DMS79 (cell line): Measurements from ENCODE around the gene ABCG1.
A peak's percentile ranks its signal among the peaks of the same experiment; 100 is the strongest.

ENCODE experiments used
- DNase-seq: peaks from one replicate; lab custom pipeline; 2025; lab: John Stamatoyannopoulos, UW

The ABCG1 gene

DNA sequence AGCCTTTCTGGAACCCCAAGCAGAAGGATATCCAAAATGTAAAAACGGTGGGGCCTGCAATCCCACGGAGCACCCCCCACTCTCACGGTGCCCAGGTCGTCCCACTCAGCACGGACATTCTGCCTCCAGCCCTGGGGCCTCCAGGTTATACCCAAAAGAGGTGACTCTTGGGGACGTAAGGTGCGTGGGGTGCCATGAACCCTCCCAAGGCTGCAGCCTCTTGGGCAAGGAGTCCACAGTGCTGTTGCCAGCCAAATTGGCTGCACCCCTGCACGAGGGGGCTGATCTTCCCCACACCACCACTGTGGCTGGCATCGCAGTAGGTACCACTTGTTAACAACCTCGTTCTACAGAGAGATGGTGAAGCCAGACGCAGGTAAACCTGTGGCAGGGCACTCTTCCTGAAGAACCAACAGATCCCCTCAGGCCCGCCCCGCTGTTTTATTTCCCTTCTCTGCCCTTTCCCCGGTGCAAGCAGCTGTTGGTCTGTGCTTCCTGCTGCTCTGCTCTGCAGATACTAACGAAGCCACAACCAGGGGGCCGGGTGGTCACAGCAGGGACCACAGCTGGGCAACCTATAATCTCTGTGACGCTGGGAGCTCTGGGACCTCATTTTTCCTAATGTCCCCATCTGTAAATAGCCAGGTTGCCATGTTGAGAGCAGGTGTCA is 87.6 kb downstream of the ABCG1 start:
- DNase-seq, result no peak

DNA sequence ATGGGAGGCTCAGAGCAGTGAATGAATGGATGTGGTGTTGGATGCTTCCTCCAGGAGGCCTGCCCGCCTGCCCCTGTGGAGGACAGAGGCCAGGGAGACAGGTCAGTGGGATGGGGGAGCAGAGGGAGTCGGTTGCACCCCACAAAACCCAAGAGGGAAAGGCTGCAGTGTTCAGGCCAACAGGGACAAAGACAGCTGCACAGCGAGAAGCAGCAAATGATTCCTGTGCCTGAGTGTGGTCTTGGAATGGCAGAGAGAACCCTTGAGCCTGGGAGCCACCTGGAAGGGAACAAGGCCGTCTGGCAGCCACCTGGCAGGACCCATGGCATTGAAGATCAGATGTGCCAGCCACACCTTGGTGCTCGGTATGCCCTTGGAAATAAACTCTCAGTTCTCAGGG is 88.2 kb downstream of the ABCG1 start:
- DNase-seq, result no peak

DNA sequence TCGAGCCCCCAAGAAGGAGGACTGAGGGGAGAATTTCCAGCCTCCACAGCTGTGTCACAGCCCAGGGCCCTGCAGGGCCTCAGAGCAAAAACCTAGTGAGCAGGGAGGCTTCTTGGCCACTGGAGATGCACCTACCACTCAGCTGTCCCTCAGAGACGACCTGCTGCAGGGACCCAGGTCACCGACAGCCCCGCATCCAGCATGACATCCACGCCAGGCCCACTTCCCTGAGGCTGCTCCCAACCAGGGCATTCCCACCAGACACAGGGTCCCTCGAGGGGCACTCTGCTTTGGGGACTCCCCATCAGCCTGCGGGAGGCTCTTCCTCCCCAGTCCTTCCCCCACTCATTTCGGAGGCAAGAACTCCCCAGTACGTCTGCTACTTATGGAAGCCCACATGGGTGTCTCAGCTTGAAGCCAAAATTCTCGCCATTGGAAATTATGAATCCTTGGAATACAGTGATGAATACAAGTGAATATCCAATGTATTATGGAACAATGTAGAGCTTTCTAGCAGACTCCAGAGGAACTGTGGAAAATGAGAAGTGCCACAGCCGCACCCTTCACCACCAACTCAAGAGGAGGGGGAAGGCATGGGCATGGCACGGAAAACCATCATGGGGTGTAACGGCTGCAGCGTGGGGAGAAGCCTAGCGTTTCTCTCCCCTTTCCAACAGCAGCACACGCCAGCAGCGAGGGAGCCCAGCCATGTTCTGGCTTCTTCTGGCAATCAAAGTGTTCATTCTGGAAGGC is 89.4 kb downstream of the ABCG1 start:
- DNase-seq, result no peak

DNA sequence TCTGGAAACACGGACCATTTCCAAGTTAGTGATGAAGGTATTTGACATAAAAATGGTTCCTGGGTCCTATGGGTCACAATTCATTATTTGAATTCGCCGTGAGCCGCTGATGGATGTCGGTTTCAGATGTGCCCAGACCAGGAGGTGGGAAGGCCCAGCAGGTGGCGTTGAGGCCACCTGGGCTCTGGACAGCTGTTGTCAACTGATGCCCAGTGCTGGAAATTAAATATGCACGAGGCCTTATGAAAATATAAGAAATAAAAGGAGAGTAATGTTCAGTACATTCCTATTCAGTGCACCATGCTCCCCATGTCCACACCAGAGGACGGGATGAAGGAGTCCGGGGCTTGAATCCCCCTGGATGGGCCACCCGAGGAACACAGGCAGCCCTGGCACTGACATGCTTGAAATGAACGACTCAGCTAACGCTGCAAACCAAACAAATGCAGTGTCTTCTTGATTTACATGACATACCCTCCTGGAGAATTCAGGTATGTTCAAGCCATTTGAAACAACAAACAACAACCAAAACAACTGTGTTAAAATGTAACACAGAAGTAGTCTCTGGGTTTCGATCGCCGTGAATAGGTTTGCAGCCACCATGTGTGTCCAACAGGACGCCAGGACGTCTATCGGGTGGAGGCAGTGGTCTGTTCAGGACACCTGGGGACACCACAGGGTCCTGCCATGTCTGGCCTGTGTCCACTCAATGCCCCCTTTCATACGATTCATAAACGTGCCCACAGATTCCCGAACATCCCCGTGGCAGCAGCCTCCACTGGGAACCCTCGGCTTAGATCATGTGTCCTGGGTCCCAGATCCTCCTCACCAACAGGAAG is 90.2 kb downstream of the ABCG1 start:
- no peak for DNase-seq

DNA sequence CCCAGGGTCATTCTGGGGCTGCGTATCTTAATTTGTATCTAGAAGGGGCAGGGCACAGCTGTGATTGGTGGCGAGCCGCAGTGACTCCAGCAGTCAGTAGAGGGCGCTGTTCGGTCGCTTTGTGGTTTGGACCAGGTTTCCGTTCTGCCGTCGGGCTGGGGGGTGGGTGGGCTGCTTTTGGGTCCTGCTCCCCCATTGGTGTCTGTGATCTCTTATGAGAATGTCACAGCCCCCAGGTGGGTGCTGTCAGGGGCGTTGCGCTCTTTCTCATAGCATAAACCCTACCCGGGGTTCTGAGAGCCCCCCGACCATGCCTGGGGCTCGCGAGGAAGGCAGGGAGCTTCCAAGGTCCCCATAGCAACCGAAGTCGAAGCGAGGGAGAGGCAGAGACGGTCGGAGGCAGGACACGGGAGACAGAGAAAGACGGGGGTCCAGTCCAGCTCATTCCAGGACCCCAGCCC is 90.8 kb downstream of the ABCG1 start:
- no peak for DNase-seq

DNA sequence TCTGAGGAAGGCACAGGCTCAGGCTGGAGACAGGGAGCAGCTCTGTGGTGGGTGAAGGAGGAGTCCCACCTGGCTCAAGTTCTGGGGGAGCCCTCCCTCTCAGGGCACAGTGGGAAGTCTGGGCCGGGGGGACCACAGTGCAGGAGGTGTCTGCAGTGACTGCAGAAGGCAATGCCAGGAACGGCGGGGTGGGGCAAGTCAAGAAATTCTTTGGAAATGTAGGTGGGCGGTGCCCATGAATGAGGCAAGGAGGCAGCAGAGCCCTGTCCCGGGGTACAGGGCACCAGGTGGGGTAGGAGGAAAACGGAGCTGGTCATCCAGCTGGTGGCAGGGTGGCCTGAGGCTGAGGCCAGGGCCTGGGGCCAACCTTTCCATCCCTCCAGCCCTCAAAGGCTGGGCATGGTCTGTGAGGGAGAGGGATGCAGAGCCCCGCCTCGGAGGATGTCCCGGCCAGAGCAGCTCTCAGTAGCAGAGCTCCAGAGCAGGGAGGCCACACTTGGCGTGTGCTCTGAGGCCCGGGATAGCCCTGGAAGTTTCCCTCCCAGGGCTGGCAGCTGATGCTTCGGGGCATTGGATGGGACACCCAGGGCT is 91.6 kb downstream of the ABCG1 start:
- no peak for DNase-seq

DNA sequence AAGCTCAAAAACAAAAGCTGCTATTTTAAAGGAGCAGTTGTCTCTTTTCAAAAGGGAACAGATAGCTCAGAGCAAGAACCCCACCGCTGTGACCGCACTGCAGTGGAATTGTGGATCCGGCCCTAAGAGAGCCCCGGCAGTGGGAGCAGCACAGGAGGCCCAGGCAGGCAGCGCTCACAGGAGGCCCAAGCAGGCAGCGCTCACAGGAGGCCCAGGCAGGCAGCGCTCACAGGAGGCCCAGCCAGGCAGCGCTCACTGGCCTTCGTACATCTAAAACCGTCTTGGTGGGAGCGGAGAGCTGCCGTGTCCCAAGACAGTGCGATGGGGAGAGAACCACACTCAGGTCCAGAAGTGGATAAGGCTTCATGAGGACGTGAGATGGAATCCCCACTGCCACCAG is 92.2 kb downstream of the ABCG1 start:
- no peak for DNase-seq

DNA sequence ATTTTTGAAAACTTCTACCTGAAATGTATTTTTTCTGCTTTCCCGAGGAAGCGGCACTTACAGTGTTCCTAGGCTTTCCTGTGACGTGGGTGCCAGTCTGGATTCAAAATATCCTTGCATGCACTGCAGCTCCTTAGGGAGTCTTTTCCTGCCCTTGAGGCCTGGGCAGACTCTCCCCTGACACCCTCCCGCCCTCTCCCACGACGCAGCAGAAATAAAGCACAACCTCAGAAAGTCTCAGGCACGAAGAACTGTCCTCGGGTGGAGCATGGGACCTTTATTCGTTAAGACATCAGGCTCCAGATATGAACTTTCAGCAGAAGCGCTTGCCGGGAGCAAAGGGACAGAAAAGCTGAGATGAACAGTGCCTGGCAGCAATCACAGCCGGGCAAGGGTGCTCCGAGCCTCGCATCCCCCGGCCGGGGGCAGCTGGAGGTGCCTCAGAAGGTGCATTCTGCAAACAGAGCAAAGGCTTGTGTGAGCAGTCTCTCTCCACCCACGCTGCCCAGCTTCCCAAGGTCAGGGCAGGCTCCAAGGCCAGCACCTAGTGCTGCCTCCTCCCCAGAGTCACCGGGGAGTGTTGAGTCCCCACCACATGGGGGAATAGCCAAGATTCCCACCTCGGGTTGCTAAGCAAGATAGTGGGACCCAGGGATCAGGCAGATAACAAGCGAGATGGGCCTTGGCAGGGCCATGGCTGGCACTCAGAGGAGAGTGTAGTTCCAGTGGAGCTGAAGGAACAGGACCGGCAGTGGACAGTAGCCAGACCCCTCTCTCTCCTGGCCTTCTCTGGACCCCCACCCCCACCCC is 93.1 kb downstream of the ABCG1 start:
- no peak for DNase-seq

DNA sequence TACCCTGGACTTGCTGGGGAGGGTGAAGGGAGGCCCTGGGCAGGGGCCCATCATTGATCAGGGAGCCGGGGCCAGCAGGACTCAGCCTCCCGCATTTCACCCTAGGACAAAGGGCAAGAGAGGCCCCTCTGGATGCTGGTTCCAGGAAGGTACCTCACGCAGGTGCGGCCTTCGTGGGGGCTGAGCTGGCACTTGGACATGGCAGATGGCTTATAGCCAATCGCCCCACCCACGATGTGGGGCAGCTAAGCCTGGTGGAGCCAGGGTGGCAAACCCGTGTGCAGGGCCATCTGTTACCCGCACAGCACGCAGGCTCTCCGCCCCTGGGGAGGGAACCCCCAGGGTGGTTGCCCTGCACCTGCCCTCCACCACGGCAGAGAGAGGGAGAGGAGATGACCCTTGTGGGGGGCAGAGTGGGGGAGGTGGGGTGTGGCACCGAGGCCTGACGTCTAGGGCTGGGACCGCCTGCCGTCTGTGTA is 93.7 kb downstream of the ABCG1 start:
- DNase-seq, result no peak

DNA sequence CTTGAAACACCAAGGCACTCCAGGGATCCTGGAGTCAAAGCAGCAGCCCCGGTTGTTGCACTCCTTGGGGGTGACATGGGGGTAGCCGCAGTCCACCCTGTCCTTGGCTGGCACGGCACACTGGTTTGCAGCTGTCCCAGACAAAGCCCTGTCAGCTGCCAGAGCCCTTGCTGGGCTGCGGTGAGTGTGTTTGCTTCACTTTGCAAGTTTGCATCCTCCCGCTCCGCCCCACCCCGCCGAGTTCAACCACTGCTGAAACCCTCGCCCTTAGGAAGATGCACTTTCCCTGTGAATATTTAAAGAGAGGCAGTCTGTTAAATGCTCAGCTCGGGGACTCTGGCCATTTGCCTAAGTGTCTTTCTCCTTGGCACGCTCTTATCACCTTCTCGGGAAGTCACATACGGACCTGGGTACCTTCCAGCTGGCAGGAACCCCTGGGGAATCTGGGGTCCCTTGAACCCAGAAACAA is 94.6 kb downstream of the ABCG1 start:
- DNase-seq, result peak; percentile 87

DNA sequence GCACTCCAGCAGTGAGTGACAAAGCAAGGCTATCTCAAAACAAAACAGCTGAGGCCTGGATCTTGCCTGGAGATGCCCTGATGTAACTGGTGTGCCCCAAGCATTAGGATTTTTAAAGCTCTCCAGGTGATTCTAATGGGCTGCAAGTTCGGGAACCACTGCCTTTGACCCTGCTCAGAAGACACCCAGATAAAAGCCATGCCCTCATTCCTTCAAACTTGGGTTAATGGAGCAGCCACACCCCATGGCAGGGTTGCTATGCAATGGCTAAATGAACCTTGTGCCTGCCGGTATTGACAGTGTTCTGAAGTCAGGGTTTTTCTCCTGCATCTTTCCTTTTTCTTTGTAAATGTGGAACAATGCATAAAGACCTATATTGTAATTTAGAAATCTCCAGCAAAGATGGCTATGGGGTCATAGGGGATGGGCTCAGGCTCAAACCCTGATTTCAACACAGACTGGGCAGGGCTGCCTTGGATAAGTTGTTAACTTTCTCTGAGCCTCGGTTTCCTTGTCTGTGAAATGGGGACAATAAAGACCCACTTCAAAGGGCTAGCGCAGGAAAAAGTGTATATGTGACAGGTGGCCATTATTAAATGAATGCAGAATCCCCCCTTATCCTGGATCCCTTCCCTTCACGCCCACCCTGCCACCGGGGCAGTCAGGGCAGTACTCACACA is 95.8 kb downstream of the ABCG1 start:
- no peak for DNase-seq

DNA sequence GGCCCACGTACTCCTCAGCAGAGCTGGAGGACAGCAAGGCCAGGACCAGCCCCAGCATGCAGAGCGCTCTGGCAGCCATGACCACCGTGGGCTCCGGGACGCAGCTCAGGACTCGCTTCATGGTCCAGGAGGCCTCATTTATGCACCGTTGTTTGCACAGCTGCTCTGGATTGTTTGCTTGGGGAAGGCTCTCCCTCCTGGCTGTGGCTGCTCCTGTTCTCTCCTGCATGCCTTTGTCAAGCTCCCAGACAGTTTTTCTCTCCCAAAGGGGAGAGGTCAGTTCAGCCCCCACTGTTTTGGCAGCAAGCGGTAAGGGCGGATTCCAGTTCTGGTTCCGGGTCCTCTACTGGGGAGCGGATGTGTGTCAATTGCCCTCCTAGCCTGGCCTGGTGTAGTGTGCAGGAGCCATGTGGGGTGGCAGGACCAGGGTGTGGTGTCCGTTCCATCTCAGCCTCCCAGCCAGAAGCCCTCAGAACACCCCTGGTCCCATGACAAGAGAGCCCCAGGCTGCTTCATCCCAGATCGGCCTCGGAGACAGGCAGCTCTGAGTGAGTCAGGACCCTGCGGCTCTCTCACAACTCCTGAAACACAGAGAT is 96.5 kb downstream of the ABCG1 start, which contains the start of gene TFF3:
Gene TFF3 (minus strand): TSS at position 114 of the 596 bp plus-strand sequence. CDS start 35 bp downstream, at position 79.
- peak; percentile 93 for DNase-seq

DNA sequence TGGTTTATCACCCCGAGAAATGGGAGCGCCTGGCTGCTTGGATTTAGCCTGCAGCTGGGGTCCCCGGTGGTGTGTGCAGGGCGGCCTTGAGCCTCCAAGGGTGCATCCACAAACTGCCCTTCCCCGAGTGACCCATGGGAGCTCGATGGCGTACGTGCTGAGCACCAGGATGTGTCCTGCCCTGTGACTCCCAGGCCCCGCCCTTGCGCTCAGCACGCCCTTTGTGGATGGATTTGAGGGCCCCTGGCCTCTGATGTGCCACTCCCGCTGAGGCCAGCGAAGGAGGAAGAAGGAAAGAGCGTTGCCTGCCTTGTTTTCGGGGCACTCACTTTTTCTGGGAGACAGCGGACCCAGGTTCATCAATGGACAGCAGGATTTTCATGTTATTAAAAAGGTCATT is 98.0 kb downstream of the ABCG1 start:
- no peak for DNase-seq

DNA sequence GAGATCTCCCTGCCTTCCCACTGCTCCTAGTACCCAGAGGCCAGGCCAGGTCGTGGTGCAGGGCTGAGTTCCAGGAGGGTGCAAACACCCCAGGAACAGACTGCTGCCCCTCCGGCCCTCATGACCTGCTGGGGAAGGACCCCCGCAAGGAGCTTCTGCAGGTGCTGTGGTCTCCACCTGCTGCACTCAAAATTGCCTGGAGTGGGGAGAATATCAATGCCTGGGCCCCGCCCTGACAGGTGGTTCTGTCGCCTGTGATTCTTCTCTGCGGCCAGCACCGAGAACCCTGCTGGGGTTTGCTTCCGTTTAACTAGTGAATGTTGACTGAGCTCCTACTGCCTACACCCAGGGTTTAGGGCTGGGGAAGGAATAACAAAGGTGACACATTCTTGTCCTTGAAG is 98.4 kb downstream of the ABCG1 start:
- no peak for DNase-seq

DNA sequence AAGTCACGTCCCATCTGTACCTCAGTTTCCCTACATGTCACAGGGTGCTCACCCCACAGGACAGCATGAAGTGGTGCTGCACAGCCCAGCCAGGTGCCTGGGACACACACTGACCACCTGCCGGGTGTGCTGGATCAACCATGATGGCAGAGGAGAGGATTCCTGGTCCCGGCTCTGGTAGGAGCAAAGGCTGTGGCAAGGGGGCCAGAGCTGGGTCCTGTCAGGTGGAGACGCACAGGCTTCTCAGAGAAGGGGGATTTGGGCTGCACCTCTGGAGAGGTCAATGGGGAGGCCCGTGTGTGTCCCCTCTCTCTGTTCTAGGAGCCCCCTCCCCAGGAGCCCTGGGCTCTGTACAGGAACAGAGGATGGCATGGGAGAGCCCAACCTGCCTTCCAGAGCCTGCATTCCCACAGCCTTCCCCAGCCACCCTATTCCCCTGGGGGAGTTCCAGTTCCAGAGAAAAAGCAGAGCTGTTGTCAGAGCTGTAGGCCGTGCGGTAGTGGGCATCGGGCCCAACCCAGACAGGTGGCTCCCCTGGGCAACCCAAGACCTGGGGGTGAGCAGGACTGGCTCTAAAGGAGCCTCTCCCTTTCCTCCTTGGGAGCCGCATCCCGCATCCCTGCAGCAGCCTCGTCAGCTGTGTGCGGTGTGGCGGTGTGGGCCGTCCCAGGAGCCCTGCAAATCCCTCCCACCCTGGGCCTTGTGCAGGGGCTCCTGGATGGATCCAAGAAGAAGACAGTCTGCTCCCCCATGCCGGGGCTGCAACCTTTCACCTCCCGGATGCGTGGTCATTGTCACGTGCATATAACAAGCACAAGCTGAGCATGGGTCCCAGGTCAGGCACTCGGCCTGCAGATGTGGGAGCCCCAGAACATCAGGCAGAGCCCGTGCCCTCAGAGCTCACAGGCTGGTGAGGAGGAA is 99.1 kb downstream of the ABCG1 start:
- no peak for DNase-seq

DNA sequence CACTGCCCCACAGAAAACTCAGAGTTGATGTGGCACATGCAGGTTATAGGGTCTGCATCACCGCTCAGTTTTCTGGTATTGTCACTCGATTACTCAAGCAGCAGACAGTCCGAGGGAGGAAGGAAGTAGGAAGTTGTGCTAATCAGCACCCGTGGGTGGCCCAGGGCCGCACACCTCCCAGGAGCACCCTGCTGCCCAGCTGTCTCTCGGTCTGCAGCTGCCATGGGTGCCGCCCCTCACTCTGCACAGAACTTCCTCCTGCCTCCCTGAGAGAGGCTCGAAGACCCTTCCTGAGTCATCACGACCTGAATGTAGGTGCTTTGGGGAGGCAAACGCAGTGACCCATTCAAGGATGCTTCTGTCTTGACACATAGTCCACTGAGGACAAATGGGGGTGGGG is 100.4 kb downstream of the ABCG1 start:
- no peak for DNase-seq

DNA sequence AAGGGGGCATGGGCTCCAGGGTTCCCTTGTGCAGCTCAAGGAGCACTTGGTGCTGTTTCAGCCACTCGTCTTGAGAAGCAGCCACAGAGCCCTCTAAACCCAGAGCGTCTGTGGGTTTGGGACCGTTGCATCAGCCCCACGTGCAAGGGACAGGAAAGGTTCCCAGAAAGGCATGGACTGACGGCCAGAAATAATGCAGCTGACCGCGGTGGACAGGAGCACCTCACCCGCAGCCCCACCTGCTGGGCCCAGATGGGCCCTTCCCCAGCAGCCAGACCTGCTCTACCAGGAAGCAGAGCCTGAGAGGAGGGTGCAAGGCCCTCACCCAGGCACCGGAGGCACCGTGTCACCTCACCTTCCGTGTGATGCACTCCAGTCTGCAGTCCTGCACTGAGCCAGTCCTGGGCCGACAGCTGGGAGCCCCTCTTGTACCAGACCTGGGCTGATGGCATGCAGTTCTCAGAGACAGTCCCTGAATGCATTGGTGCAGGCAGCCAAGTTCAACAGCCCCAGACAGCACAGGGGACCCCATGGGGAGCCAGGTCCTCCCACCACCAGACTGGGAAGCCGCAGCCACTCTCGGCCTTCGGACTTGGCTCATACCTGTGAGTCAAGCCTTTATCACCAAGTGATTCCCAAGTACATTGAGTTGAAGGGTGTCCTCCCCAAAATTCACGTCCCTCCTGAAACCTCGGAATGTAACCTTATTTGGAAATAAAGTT is 101.1 kb downstream of the ABCG1 start:
- no peak for DNase-seq

DNA sequence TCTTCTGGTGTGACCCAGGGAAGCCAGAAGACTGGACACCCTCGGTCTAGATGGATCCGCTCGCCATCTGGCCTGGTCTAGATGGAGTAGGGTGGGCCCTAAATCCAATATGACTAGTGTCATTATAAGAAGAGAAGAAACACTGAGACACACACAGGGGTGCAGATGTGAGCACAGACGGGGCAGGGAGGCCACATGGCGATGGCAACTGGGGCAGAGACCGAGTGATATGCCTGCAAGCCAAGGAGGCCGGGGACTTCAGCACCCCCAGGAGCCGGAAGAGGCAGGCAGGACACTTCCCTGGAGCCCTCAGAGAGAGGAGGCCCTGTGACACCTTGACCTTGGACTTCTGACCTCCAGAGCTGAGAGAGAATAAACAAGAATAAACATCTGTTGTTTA is 101.9 kb downstream of the ABCG1 start:
- no peak for DNase-seq
